A549 (cell line): Measurements from ENCODE around the gene LMTK2. TPM values are rescaled to one million over a fixed set of nuclear protein-coding genes. Genes with fewer than 3 reads are reported as not detected.

ENCODE experiments used
- ATAC-seq, 2 experiments: fragments of 200-7000 bp in 1 of 2; fragments of >200 bp in 1 of 2; cut with Nextera tagmentation in 1 of 2; cut with Tn5 transposase in 1 of 2; 3 replicates each; pipeline versions ENCODE4 v1.8.0 to v1.9.1; 2018 to 2020; ENCODE audit warnings: mild to moderate bottlenecking in 1 of 2, moderate library complexity in 1 of 2
- CTCF ChIA-PET: fragments of 300-600 bp; sonication (Branson Sonifier 250); formaldehyde crosslinking; extraction: SDS; loops from one replicate; lab custom pipeline; 2021; ENCODE audit warnings: antibody characterized with exemption, inconsistent platforms; lab: Yijun Ruan, JAX
- POLR2A ChIA-PET: fragments of 350-600 bp; formaldehyde crosslinking; extraction: SDS; loops from one replicate; lab custom pipeline; 2021; ENCODE audit warnings: antibody characterized with exemption, inconsistent platforms; lab: Yijun Ruan, JAX
- DNase-seq, 2 experiments: peaks; one replicate each; pipeline versions ENCODE4 v3.0.0 to v3.0.0-alpha.2; 2011 to 2016; ENCODE audit warnings: low read depth in 1 of 2, low spot score in 1 of 2
- FAIRE-seq: peaks from 2 replicates; lab custom pipeline; 2011; peaks lifted over from hg19 to GRCh38; lab: Jason Lieb, UNC
- H3K27ac ChIP-seq, 2 experiments: fragments of >200 bp; sonication (Bioruptor Twin); formaldehyde crosslinking; 3 replicates each; pipeline ENCODE4 v1.5.1; 2016 to 2017
- H3K4me1 ChIP-seq: fragments of >200 bp; sonication (Bioruptor Twin); formaldehyde crosslinking; 3 replicates; pipeline ENCODE4 v1.6.1; 2016
- H3K4me2 ChIP-seq: fragments of >200 bp; sonication (Bioruptor Twin); formaldehyde crosslinking; 3 replicates; pipeline ENCODE4 v1.6.1; 2016
- H3K4me3 ChIP-seq: fragments of >200 bp; sonication (Bioruptor Twin); formaldehyde crosslinking; 3 replicates; pipeline ENCODE4 v1.5.1; 2016
- H3K9me3 ChIP-seq: fragments of >200 bp; sonication (Bioruptor Twin); formaldehyde crosslinking; 3 replicates; pipeline ENCODE4 v1.6.1; 2016
- CBX2 ChIP-seq: fragments of 200-600 bp; sonication (generic); IDR thresholded peaks from 2 replicates; pipeline ENCODE4 v1.6.1; 2016; ENCODE audit warnings: low read depth, mild to moderate bottlenecking, borderline replicate concordance
- CHD4 ChIP-seq: fragments of 200-600 bp; sonication (generic); IDR thresholded peaks from 2 replicates; pipeline ENCODE4 v1.6.1; 2016; ENCODE audit warnings: antibody characterized with exemption, mild to moderate bottlenecking, borderline replicate concordance
- EHF ChIP-seq: fragments of 250-450 bp; sonication (Bioruptor Pico); IDR thresholded peaks from 2 replicates; pipeline ENCODE4 v1.5.0; 2020; ENCODE audit warnings: mild to moderate bottlenecking
- EP300 ChIP-seq, 2 experiments: fragments of >200 bp; sonication (Bioruptor Twin); formaldehyde crosslinking; IDR thresholded peaks; 2 replicates in 1 of 2; 3 replicates in 1 of 2; pipeline ENCODE4 v1.6.1; 2016 to 2017
- FOSL2 ChIP-seq, 2 experiments: fragments of 450-650 bp in 1 of 2; fragments of >200 bp in 1 of 2; sonication (Bioruptor Twin) in 1 of 2; formaldehyde crosslinking; IDR thresholded peaks; 2 replicates each; pipeline versions ENCODE4 v1.5.0 to v1.6.1; 2016 to 2020; ENCODE audit warnings: mild to moderate bottlenecking in 1 of 2, moderate library complexity in 1 of 2
- GATA3 ChIP-seq: IDR thresholded peaks from 2 replicates; pipeline ENCODE4 v1.6.1; 2012; ENCODE audit warnings: borderline replicate concordance
- HEYL ChIP-seq: fragments of 250-450 bp; sonication (Bioruptor Pico); IDR thresholded peaks from 2 replicates; pipeline ENCODE4 v1.8.0; 2021; ENCODE audit warnings: mild to moderate bottlenecking, moderate library complexity
- HOXB5 ChIP-seq: fragments of 250-450 bp; sonication (Bioruptor Pico); IDR thresholded peaks from 2 replicates; pipeline ENCODE4 v1.5.0; 2020; ENCODE audit warnings: mild to moderate bottlenecking, moderate library complexity
- NPAS2 ChIP-seq: fragments of 250-450 bp; sonication (Bioruptor Pico); IDR thresholded peaks from 2 replicates; pipeline ENCODE4 v1.8.0; 2022; ENCODE audit warnings: mild to moderate bottlenecking, moderate library complexity, borderline replicate concordance
- RNF2 ChIP-seq: fragments of 200-600 bp; sonication (generic); IDR thresholded peaks from 2 replicates; pipeline ENCODE4 v1.6.1; 2016; ENCODE audit warnings: low read depth, mild to moderate bottlenecking, antibody characterized with exemption, moderate library complexity, borderline replicate concordance
- ZC3H11A ChIP-seq: fragments of 450-650 bp; IDR thresholded peaks from 2 replicates; pipeline ENCODE4 v1.6.1; 2014; ENCODE audit warnings: antibody characterized with exemption, mild to moderate bottlenecking
- WGBS: methylation state at CpG from one replicate; pipeline ENCODE4 v1.1.6; 2017; ENCODE audit errors: missing lambda C conversion rate; 5-methylcytosine and 5-hydroxymethylcytosine counted together
- polyA plus RNA-seq, 4 experiments: library from polyadenylated mRNA; depleted of rRNA in 3 of 4; stranded (reverse); fragments of >200 nt; fragmentation: RNase III in 1 of 4; extraction: RNeasy Plus Mini Kit Qiagen cat#74134 plus additional on column Dnase treatment in 1 of 4; gene quantifications; 2 replicates in 3 of 4; 3 replicates in 1 of 4; pipeline ENCODE4 v1.2.3, GENCODE V29; 2011 to 2017
- TF ChIP-seq, protein P1 (sequence below): fragments of 250-450 bp; sonication (Bioruptor Pico); IDR thresholded peaks from 2 replicates; pipeline ENCODE4 v1.5.0; 2020; ENCODE audit warnings: low read depth, mild to moderate bottlenecking, moderate library complexity
- TF ChIP-seq, protein P2 (sequence below): fragments of >200 bp; sonication (Bioruptor Twin); formaldehyde crosslinking; IDR thresholded peaks from 2 replicates; pipeline ENCODE4 v1.6.1; 2016
- TF ChIP-seq, protein P3 (sequence below): fragments of 450-650 bp; IDR thresholded peaks from 2 replicates; pipeline ENCODE4 v1.6.1; 2014; ENCODE audit warnings: antibody characterized with exemption
- TF ChIP-seq, protein P4 (sequence below): fragments of >200 bp; sonication (Bioruptor Twin); formaldehyde crosslinking; IDR thresholded peaks from 3 replicates; pipeline ENCODE4 v1.6.1; 2016
- TF ChIP-seq, protein P5 (sequence below): IDR thresholded peaks from 2 replicates; pipeline ENCODE4 v1.6.1; 2012
- TF ChIP-seq, protein P6 (sequence below): fragments of 250-450 bp; sonication (Bioruptor Pico); IDR thresholded peaks from 2 replicates; pipeline ENCODE4 v1.5.0; 2021; ENCODE audit warnings: mild to moderate bottlenecking, moderate library complexity, borderline replicate concordance
- TF ChIP-seq, protein P7 (sequence below): IDR thresholded peaks from 2 replicates; pipeline ENCODE4 v1.6.1; 2012

LMTK2 gene
- polyA plus RNA-seq, 2 of the 4 experiments (the other 2 are of a cell fraction): 7.9 to 13.0 TPM

DNA sequence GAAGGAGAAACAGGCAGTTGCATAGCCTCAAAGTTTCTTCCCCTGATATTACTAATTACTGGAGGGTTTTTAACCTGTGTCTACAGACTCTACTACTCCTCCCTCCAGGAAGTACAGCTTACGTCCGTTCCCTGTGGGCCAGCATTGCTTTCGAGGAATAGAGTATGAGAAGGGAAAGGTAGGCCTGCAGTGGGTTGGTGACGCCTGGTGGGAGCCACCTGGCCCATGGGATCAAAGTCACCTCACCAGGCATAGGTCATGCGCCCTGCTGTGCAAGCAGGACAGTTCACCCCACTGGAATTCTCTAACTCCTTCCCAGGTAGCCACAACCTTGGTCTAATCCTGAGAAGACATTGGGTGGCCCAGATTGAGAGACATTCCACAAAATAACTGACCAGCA lies 29.8 kb downstream of the LMTK2 start:
- Histone ChIP-seq H3K9me3 (no peaks in the 10 kb centered on the region), H3K27ac (peak overlapping the region in 1 of 2 experiments; percentile 43; a peak in 1 of 6 replicates), H3K4me1 (peaks cover 49% of the 10 kb centered on the region), H3K4me3 (no peak overlapping the region), H3K4me2 (peak overlapping the region; percentile 25; the same call in 1 of the 3 replicates)
- ATAC-seq: no peak
- no peak for FAIRE-seq
- 83% methylated on average over 5 of the region's 5 CpGs for WGBS
- DNase-seq: no peak
- POLR2A ChIA-PET: no interaction called here
- CTCF ChIA-PET: interaction anchor here (0.8 to 4.0 kb wide), 7 partner anchors 12 to 114 kb away, joined by 3 to 16 read pairs (median 5); no protein-coding TSS in a partner anchor
- no peak for TF ChIP-seq EP300 (IDR thresholded peaks at IDR 0.05)
- TF ChIP-seq, protein P1, sequence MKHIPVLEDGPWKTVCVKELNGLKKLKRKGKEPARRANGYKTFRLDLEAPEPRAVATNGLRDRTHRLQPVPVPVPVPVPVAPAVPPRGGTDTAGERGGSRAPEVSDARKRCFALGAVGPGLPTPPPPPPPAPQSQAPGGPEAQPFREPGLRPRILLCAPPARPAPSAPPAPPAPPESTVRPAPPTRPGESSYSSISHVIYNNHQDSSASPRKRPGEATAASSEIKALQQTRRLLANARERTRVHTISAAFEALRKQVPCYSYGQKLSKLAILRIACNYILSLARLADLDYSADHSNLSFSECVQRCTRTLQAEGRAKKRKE: no peak
- no peak for TF ChIP-seq GATA3
- TF ChIP-seq, protein P2, sequence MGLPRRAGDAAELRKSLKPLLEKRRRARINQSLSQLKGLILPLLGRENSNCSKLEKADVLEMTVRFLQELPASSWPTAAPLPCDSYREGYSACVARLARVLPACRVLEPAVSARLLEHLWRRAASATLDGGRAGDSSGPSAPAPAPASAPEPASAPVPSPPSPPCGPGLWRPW: no peak
- TF ChIP-seq, protein P3, sequence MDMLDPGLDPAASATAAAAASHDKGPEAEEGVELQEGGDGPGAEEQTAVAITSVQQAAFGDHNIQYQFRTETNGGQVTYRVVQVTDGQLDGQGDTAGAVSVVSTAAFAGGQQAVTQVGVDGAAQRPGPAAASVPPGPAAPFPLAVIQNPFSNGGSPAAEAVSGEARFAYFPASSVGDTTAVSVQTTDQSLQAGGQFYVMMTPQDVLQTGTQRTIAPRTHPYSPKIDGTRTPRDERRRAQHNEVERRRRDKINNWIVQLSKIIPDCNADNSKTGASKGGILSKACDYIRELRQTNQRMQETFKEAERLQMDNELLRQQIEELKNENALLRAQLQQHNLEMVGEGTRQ: no peak
- no peak for TF ChIP-seq HEYL (CRISPR knock-in tag)
- TF ChIP-seq, protein P4, sequence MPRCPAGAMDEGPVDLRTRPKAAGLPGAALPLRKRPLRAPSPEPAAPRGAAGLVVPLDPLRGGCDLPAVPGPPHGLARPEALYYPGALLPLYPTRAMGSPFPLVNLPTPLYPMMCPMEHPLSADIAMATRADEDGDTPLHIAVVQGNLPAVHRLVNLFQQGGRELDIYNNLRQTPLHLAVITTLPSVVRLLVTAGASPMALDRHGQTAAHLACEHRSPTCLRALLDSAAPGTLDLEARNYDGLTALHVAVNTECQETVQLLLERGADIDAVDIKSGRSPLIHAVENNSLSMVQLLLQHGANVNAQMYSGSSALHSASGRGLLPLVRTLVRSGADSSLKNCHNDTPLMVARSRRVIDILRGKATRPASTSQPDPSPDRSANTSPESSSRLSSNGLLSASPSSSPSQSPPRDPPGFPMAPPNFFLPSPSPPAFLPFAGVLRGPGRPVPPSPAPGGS: no peak
- TF ChIP-seq CBX2: no peak
- TF ChIP-seq, protein P5, sequence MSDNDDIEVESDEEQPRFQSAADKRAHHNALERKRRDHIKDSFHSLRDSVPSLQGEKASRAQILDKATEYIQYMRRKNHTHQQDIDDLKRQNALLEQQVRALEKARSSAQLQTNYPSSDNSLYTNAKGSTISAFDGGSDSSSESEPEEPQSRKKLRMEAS: no peak
- TF ChIP-seq FOSL2 (IDR thresholded peaks at IDR 0.05): no peak
- TF ChIP-seq FOSL2 (CRISPR knock-in tag; IDR thresholded peaks at IDR 0.05): no peak
- no peak for TF ChIP-seq CHD4
- TF ChIP-seq HOXB5 (CRISPR knock-in tag): no peak

DNA sequence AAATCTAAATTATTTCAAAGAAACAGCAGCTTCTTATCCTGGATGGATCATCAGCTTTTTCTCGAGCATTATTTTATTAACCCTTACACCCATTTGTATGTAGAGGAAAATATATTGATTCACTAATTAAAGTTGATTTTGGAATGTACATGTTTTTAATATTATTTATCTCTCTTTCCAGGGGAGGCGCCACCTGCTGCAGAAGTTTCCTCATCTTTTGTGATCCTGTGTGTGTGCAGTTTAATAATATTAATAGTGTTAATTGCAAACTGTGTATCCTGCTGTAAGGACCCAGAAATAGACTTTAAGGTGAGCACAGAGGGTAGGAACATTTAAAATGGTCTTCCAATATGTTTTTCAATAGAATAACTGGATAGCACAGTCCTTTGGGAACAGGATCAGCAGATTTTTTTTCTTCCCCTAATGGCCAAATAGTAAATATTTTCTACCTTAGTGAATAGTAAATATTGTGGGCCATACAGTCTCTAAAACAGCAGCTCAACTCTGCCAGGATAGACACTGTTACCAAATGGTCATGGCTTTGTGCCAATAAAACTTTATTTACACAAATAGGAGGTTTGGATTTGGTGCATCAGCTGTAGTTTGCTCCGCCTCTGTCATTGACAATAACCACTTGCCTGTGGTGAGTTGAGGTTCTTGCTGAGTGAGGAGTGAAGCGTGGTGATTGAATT lies 30.6 kb downstream of the LMTK2 start:
- Histone ChIP-seq H3K4me3 (no peak overlapping the region), H3K4me1 (peaks cover 43% of the 10 kb centered on the region)
- 83% methylated on average over 4 of the region's 4 CpGs for WGBS
- TF ChIP-seq EHF (CRISPR knock-in tag): no peak
- no peak for TF ChIP-seq RNF2
- TF ChIP-seq NPAS2 (CRISPR knock-in tag): no peak
- TF ChIP-seq, protein P6, sequence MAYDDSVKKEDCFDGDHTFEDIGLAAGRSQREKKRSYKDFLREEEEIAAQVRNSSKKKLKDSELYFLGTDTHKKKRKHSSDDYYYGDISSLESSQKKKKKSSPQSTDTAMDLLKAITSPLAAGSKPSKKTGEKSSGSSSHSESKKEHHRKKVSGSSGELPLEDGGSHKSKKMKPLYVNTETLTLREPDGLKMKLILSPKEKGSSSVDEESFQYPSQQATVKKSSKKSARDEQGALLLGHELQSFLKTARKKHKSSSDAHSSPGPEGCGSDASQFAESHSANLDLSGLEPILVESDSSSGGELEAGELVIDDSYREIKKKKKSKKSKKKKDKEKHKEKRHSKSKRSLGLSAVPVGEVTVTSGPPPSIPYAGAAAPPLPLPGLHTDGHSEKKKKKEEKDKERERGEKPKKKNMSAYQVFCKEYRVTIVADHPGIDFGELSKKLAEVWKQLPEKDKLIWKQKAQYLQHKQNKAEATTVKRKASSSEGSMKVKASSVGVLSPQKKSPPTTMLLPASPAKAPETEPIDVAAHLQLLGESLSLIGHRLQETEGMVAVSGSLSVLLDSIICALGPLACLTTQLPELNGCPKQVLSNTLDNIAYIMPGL: no peak
- TF ChIP-seq ZC3H11A: no peak
- no peak for TF ChIP-seq EP300 (IDR thresholded peaks at IDR 0.05)
- TF ChIP-seq, protein P7, sequence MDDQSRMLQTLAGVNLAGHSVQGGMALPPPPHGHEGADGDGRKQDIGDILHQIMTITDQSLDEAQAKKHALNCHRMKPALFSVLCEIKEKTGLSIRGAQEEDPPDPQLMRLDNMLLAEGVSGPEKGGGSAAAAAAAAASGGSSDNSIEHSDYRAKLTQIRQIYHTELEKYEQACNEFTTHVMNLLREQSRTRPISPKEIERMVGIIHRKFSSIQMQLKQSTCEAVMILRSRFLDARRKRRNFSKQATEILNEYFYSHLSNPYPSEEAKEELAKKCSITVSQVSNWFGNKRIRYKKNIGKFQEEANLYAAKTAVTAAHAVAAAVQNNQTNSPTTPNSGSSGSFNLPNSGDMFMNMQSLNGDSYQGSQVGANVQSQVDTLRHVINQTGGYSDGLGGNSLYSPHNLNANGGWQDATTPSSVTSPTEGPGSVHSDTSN: no peak
- TF ChIP-seq, all 56 proteins: peak for 0
- Histone ChIP-seq H3K4me2 (no peak overlapping the region), H3K27ac (no peak overlapping the region), H3K9me3 (no peaks in the 10 kb centered on the region)
- ChIA-PET CTCF (interaction anchor here (0.8 to 4.0 kb wide), 6 partner anchors 27 to 115 kb away, joined by 3 to 16 read pairs (median 4); no protein-coding TSS in a partner anchor), POLR2A (no interaction called here)
- ATAC-seq (no peak), FAIRE-seq (no peak), DNase-seq (no peak)
